Activated CD8-positive, alpha-beta T cell treated with anti-CD3 and anti-CD28 coated beads, Interleukin-2, amount 10 ng/mL, durations not matched to agents 7 days and 5 days (primary cell): Measurements from ENCODE around the gene ALOX12B. TPM values are rescaled to one million over a fixed set of nuclear protein-coding genes. Genes with fewer than 3 reads are reported as not detected.

Experiments
- ATAC-seq: fragments of 150-1000 bp; cut with Tn5 transposase; one replicate; pipeline ENCODE4 v1.10.0; 2021; ENCODE audit warnings: moderate library complexity
- CTCF ChIA-PET: fragments of 350-600 bp; sonication (Branson Sonifier 250); formaldehyde crosslinking; loops from one replicate; lab custom pipeline; 2021; ENCODE audit warnings: antibody characterized with exemption; lab: Charles Lee
- POLR2A ChIA-PET: fragments of 350-600 bp; sonication (Branson Sonifier 250); formaldehyde crosslinking; loops from one replicate; lab custom pipeline; 2021; ENCODE audit warnings: antibody characterized with exemption; lab: Charles Lee
- DNase-seq: peaks from one replicate; pipeline ENCODE4 v3.0.0-alpha.2; 2020
- H3K27ac Mint-ChIP-seq: one replicate; pipeline ENCODE4 v1.8.0; 2021; ENCODE audit warnings: mild to moderate bottlenecking, mixed read lengths
- H3K27me3 Mint-ChIP-seq: one replicate; pipeline ENCODE4 v1.8.0; 2021; ENCODE audit warnings: low read depth, mixed read lengths
- H3K36me3 Mint-ChIP-seq: one replicate; pipeline ENCODE4 v1.8.0; 2021; ENCODE audit warnings: low read depth, mixed read lengths
- H3K4me1 Mint-ChIP-seq: one replicate; pipeline ENCODE4 v1.8.0; 2021; ENCODE audit warnings: low read depth, mixed read lengths
- H3K4me3 Mint-ChIP-seq: one replicate; pipeline ENCODE4 v1.8.0; 2021; ENCODE audit warnings: mild to moderate bottlenecking, mixed read lengths
- H3K9me3 Mint-ChIP-seq: one replicate; pipeline ENCODE4 v1.8.0; 2022; ENCODE audit warnings: mixed read lengths; ENCODE audit not compliant: insufficient read depth
- total RNA-seq, 2 experiments: library from RNA; stranded (reverse); gene quantifications; one replicate each; pipeline ENCODE4 v1.2.3, GENCODE V29; 2021

ALOX12B gene
- total RNA-seq, 2 experiments from 2014 or later: 0.26 to 0.47 TPM

DNA sequence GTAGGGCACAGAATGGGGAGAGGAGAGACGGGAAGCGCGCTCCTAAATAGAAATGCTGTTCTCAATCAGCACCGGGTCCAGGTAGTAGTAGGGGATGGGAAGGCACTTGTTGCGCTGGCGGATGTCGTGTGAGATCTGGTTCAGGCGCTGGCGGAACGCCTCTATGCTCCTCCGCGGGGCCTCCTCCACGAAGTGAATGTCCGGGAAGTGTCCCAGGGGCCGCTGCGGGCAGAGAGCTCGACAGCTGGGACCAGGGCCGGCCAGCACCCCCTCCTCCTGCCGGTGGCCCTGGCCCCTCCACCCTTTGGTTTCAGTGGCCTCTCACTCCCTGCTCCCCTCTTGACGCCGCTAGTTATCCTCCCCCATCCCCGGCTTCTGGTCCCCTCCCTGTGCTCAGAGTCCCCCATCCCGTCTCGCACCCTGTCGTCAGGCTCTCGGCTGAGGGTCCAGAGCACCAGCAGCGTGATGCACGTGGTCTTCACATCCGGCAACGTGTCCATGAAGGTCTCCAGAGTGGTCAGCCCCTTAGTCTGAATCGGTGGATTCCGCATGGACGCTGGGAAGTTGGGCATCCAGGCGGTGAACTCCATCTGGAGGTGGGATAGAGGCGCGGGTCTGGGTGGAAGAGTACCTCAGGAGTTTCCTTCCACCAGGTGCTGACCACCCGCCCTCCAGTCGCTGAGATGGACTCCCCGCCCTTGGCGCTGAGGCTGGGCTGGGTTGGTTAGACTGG, 14.6 kb downstream of the ALOX12B start:
- peak; percentile 37 for ATAC-seq
- H3K4me1 Mint-ChIP-seq: peaks cover 22% of the 10 kb centered on the region
- peak; percentile 47 for DNase-seq
- H3K4me3 Mint-ChIP-seq: peak overlapping the region; percentile 25
- H3K27ac Mint-ChIP-seq: no peak overlapping the region
- no peaks in the 10 kb centered on the region for H3K36me3 Mint-ChIP-seq
- POLR2A ChIA-PET: interaction anchor here (2.1 kb wide), 1 partner anchor 101 kb away, joined by 15 read pairs; no protein-coding TSS in a partner anchor
- no peaks in the 10 kb centered on the region for H3K9me3 Mint-ChIP-seq
- CTCF ChIA-PET: interaction anchor here (1.0 to 12.0 kb wide), 28 partner anchors 11 to 367 kb away, joined by 3 to 319 read pairs (median 6); partner anchors contain the start of genes ALOXE3, HES7 and SLC25A35
- H3K27me3 Mint-ChIP-seq: peaks cover 52% of the 10 kb centered on the region

GRCh38 chr17:8072341-8072728, 15.2 kb downstream of the ALOX12B start:
- ChIA-PET POLR2A (no interaction called here), CTCF (interaction anchor here (2.4 to 12.0 kb wide), 2 partner anchors 11 to 14 kb away, joined by 15 to 319 read pairs; no protein-coding TSS in a partner anchor)
- ATAC-seq (peak; percentile 34), DNase-seq (no peak)
- peak overlapping the region; percentile 25 for H3K4me3 Mint-ChIP-seq
- H3K4me1 Mint-ChIP-seq: peaks cover 22% of the 10 kb centered on the region
- no peak overlapping the region for H3K27ac Mint-ChIP-seq
- peaks cover 50% of the 10 kb centered on the region for H3K27me3 Mint-ChIP-seq
- H3K9me3 Mint-ChIP-seq: no peaks in the 10 kb centered on the region
- no peaks in the 10 kb centered on the region for H3K36me3 Mint-ChIP-seq

DNA sequence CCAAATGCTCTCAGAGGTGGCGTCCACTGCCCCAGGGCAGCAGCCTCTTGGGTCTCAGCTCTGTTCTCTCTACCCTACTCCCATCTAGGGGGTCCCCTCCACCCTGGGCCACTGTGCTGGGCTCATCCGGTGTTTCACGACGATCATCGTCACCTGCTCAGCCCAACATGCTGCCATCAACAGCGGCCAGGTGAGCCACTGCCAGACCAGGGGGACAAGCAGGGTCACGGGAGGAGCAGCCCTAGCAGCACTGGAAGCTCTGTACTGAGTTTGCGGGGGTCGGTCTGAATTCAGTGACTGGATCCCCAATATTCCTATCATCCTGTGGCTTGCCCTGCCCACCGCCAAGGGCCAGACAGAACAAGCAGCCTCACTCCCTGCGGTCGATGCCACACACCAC, 16.0 kb downstream of the ALOX12B start:
- H3K9me3 Mint-ChIP-seq: no peaks in the 10 kb centered on the region
- POLR2A ChIA-PET: no interaction called here
- CTCF ChIA-PET: interaction anchor here (0.9 to 12.0 kb wide), 6 partner anchors 8 to 150 kb away, joined by 3 to 319 read pairs (median 6); no protein-coding TSS in a partner anchor
- no peak overlapping the region for H3K27ac Mint-ChIP-seq
- H3K27me3 Mint-ChIP-seq: peaks cover 50% of the 10 kb centered on the region
- ATAC-seq: no peak
- H3K4me3 Mint-ChIP-seq: no peak overlapping the region
- DNase-seq: no peak
- peaks cover 22% of the 10 kb centered on the region for H3K4me1 Mint-ChIP-seq
- no peaks in the 10 kb centered on the region for H3K36me3 Mint-ChIP-seq

DNA sequence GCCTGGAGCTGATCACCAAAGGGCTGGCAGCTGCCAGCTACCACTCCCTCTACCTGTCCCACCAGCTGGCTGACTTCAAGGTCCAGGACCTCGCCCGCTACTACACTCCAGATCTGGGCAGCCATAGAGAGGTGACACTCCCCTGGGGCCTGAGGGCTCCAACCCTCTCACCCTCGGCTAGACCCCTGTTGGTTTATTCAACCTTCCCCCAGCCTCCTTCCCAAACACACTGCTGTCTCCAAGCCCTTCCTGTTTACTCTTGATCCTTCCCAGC, 18.0 kb downstream of the ALOX12B start:
- Mint-ChIP-seq H3K36me3 (no peaks in the 10 kb centered on the region), H3K4me1 (peaks cover 20% of the 10 kb centered on the region), H3K27ac (no peak overlapping the region), H3K9me3 (no peaks in the 10 kb centered on the region), H3K27me3 (peaks cover 40% of the 10 kb centered on the region), H3K4me3 (no peak overlapping the region)
- ATAC-seq (no peak), DNase-seq (no peak)
- ChIA-PET CTCF (interaction anchor here (1.7 to 12.0 kb wide), 5 partner anchors 10 to 49 kb away, joined by 6 to 319 read pairs (median 12); no protein-coding TSS in a partner anchor), POLR2A (interaction anchor here (1.0 kb wide), 1 partner anchor 226 kb away, joined by 3 read pairs; the partner anchor contains the start of gene SLC25A35)

DNA sequence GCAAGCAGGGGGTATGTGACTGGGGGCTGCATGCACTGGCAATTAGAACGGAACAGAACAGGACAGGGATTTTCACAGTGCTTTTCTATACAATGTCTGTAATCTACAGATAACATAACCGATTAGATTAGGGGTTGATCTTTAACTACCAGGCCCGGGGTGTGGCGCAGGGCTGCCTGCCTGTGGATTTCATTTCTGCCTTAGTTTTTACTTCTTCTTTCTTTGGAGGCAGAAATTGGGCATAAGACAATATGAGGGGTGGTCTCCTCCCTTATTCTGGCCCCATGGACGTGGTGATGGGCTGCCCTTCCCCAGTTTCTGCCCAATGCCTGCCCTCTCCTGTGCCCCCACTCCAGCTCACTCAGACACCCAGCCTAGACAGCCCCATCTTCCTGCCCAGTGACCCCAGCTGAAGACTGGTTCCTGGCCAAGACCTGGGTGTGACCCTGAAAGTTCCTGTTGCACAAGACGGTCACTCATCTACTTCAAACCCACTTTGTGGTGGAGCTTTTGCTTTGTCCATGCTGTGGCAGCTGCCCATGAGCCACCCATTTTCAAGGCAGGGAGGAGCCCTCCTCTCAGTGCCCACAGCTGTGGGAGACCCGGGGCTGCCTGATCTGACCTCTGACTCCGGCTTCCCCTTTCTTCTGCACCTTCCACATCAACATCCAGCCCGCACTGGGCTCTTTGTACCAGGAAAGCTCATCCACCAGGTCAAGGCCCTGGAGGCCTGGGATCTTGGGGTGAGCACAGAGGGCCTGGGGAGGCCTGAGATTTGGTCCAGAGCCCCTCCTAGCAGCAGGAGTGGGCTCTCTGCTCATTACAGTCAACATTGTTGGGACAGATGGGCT, 18.6 kb downstream of the ALOX12B start:
- Mint-ChIP-seq H3K4me3 (no peak overlapping the region), H3K27ac (no peak overlapping the region), H3K9me3 (no peaks in the 10 kb centered on the region), H3K4me1 (peaks cover 15% of the 10 kb centered on the region), H3K27me3 (peaks cover 38% of the 10 kb centered on the region), H3K36me3 (no peaks in the 10 kb centered on the region)
- POLR2A ChIA-PET: interaction anchor here (0.5 to 1.0 kb wide), 2 partner anchors 12 to 226 kb away, joined by 3 read pairs; partner anchors contain the start of gene SLC25A35
- CTCF ChIA-PET: interaction anchor here (0.9 to 12.0 kb wide), 5 partner anchors 10 to 50 kb away, joined by 3 to 319 read pairs (median 10); no protein-coding TSS in a partner anchor
- ATAC-seq (no peak), DNase-seq (no peak)

- ATAC-seq (no peak), DNase-seq (no peak)
- no peaks in the 10 kb centered on the region for H3K9me3 Mint-ChIP-seq
- peaks cover 38% of the 10 kb centered on the region for H3K27me3 Mint-ChIP-seq
- peaks cover 5% of the 10 kb centered on the region for H3K4me1 Mint-ChIP-seq
- no peak overlapping the region for H3K4me3 Mint-ChIP-seq
- ChIA-PET CTCF (interaction anchor here (1.9 to 12.0 kb wide), 2 partner anchors 9 to 51 kb away, joined by 6 to 319 read pairs; no protein-coding TSS in a partner anchor), POLR2A (no interaction called here)
- no peaks in the 10 kb centered on the region for H3K36me3 Mint-ChIP-seq
- no peak overlapping the region for H3K27ac Mint-ChIP-seq
These were observed 19.7 kb downstream of the ALOX12B start for GRCh38 chr17:8067806-8068205.

DNA sequence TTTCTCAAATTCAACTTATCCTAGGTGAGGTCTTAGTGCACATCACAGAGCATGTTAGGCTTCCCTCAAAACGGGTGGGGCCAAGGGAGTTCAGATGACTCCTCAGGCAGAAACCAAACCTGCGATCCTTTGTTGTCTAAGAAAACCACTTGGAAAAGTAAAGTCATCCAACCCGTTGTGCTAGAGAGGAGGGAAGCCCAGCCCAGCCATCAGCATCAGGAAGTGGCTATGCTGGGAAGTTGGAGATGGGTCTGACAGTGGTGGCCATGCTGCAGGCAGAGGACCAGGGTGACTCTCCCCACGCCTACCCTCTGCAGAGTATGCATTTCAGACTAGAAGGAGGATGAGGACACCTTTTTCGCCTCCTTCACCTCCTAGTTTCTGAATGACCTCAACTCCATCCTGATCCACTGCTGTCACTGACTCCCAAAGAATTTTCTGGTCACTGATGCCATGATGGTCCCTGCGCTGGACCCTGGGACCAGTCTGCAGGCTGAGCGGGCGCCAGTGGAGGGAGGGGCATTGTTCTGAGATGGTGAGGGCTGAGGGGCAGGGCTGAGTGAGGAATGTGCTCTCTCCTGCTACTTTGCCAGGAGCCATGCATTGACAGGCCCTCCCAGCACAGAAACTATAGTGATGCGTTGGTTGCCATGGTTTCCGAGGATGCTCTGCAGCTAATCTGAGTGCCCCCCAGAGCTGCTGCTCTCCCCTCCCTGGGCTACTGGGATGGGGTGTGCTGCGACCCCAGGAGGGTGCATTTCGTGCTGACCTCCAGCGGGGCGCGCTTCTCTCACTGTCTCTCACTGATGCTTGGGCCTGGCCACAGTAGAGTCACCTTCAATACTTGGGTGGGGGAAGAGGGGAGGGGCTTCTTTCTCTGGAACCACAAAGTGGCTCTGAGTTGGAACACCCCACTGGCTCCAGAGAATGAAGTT, 20.4 kb downstream of the ALOX12B start:
- H3K27me3 Mint-ChIP-seq: peaks cover 38% of the 10 kb centered on the region
- H3K9me3 Mint-ChIP-seq: no peaks in the 10 kb centered on the region
- ChIA-PET POLR2A (no interaction called here), CTCF (interaction anchor here (0.5 kb wide), 1 partner anchor 724 kb away, joined by 3 read pairs; no protein-coding TSS in a partner anchor)
- H3K27ac Mint-ChIP-seq: no peak overlapping the region
- ATAC-seq: no peak
- no peak overlapping the region for H3K4me3 Mint-ChIP-seq
- H3K4me1 Mint-ChIP-seq: no peaks in the 10 kb centered on the region
- H3K36me3 Mint-ChIP-seq: no peaks in the 10 kb centered on the region
- no peak for DNase-seq

- ChIA-PET CTCF (no interaction called here), POLR2A (no interaction called here)
- Mint-ChIP-seq H3K4me1 (peaks cover 3% of the 10 kb centered on the region), H3K4me3 (no peak overlapping the region), H3K9me3 (no peaks in the 10 kb centered on the region), H3K36me3 (no peaks in the 10 kb centered on the region), H3K27me3 (peaks cover 38% of the 10 kb centered on the region), H3K27ac (no peak overlapping the region)
- ATAC-seq (no peak), DNase-seq (no peak)
These were observed 22.9 kb downstream of the ALOX12B start for GRCh38 chr17:8064561-8065019.

- H3K36me3 Mint-ChIP-seq: no peaks in the 10 kb centered on the region
- ATAC-seq (no peak), DNase-seq (no peak)
- no peak overlapping the region for H3K27ac Mint-ChIP-seq
- peaks cover 5% of the 10 kb centered on the region for H3K4me1 Mint-ChIP-seq
- H3K4me3 Mint-ChIP-seq: no peak overlapping the region
- ChIA-PET POLR2A (no interaction called here), CTCF (interaction anchor here (8.4 kb wide), 1 partner anchor 46 kb away, joined by 115 read pairs; no protein-coding TSS in a partner anchor)
- H3K27me3 Mint-ChIP-seq: peaks cover 44% of the 10 kb centered on the region
- no peaks in the 10 kb centered on the region for H3K9me3 Mint-ChIP-seq
These were observed 23.6 kb downstream of the ALOX12B start for GRCh38 chr17:8063761-8064534.

- Mint-ChIP-seq H3K4me1 (peaks cover 8% of the 10 kb centered on the region), H3K9me3 (no peaks in the 10 kb centered on the region), H3K36me3 (no peaks in the 10 kb centered on the region), H3K4me3 (no peak overlapping the region), H3K27ac (no peak overlapping the region), H3K27me3 (peaks cover 48% of the 10 kb centered on the region)
- DNase-seq (no peak), ATAC-seq (no peak)
- ChIA-PET CTCF (interaction anchor here (1.5 to 10.3 kb wide), 7 partner anchors 11 to 55 kb away, joined by 4 to 319 read pairs (median 86); partner anchors contain the start of genes ALOX15B and ALOXE3), POLR2A (no interaction called here)
These were observed 24.6 kb downstream of the ALOX12B start for GRCh38 chr17:8062807-8063483.
